Natural killer cell (primary cell): ENCODE data around the gene NAV1. TPM values are rescaled to one million over a fixed set of nuclear protein-coding genes. Genes with fewer than 3 reads are reported as not detected.

ENCODE experiments used
- ATAC-seq, 3 donors: fragments of 150-1000 bp in 2 of 3; fragments of 200-7000 bp in 1 of 3; cut with Tn5 transposase; 1 replicate in 1 of 3; 2 replicates in 2 of 3; pipeline ENCODE4 v1.10.0; 2021; ENCODE audit warnings: mild to moderate bottlenecking in 2 of 3, moderate library complexity in 2 of 3
- DNase-seq, 2 donors: peaks; one replicate each; pipeline versions ENCODE4 v3.0.0 to v3.0.0-alpha.2; 2013 to 2021; ENCODE audit warnings: mixed read lengths in 1 of 2
- H3K27ac ChIP-seq: one replicate; pipeline ENCODE4 v1.5.1; 2013; ENCODE audit warnings: mild to moderate bottlenecking, low read length
- H3K27me3 ChIP-seq: one replicate; pipeline ENCODE4 v1.6.1; 2013; ENCODE audit warnings: low read length; ENCODE audit not compliant: control insufficient read depth, insufficient read depth
- H3K36me3 ChIP-seq: one replicate; pipeline ENCODE4 v1.6.1; 2013; ENCODE audit warnings: low read length; ENCODE audit not compliant: control insufficient read depth, insufficient read depth
- H3K4me1 ChIP-seq: one replicate; pipeline ENCODE4 v1.6.1; 2013; ENCODE audit warnings: low read length; ENCODE audit not compliant: control insufficient read depth, insufficient read depth
- H3K4me3 ChIP-seq: one replicate; pipeline ENCODE4 v1.5.1; 2013; ENCODE audit warnings: low read length
- H3K9me3 ChIP-seq: one replicate; pipeline ENCODE4 v1.6.1; 2013; ENCODE audit warnings: low read length; ENCODE audit not compliant: control insufficient read depth, insufficient read depth
- H3K27ac Mint-ChIP-seq, 2 donors: one replicate each; pipeline ENCODE4 v1.8.0; 2022; ENCODE audit warnings: mild to moderate bottlenecking in 2 of 2, mixed read lengths in 2 of 2, moderate library complexity in 1 of 2
- H3K27me3 Mint-ChIP-seq, 2 donors: one replicate each; pipeline ENCODE4 v1.8.0; 2022; ENCODE audit warnings: low read depth in 2 of 2, mixed read lengths in 2 of 2
- H3K36me3 Mint-ChIP-seq: one replicate; pipeline ENCODE4 v1.8.0; 2022; ENCODE audit warnings: mixed read lengths
- H3K4me1 Mint-ChIP-seq, 2 donors: one replicate each; pipeline ENCODE4 v1.8.0; 2022; ENCODE audit warnings: mixed read lengths in 2 of 2
- H3K4me3 Mint-ChIP-seq: one replicate; pipeline ENCODE4 v1.8.0; 2022; ENCODE audit warnings: mild to moderate bottlenecking, moderate library complexity, mixed read lengths
- H3K9me3 Mint-ChIP-seq, 2 donors: one replicate each; pipeline ENCODE4 v1.8.0; 2022; ENCODE audit warnings: mixed read lengths in 2 of 2
- CTCF ChIP-seq: fragments of 200-600 bp; IDR thresholded peaks from one replicate; pipeline ENCODE4 v1.8.0; 2022; ENCODE audit warnings: antibody characterized with exemption
- WGBS: methylation state at CpG from one replicate; pipeline ENCODE4 v1.1.7; 2013; ENCODE audit warnings: missing lambda C conversion rate; ENCODE audit not compliant: insufficient coverage; 5-methylcytosine and 5-hydroxymethylcytosine counted together
- intact Hi-C: fragments of 100-400 bp; cut with micrococcal nuclease; formaldehyde crosslinking; loops from one replicate; pipeline ENCODE4 v1.14.2; 2022
- total RNA-seq, 4 donors: library from RNA; stranded (reverse); fragments of 120-200 nt in 1 of 4; gene quantifications; one replicate each; pipeline versions ENCODE4 v1.2.3 to v1.2.4, GENCODE V29; 2013 to 2022

NAV1 gene
- total RNA-seq, 3 donors from 2014 or later (not counting 1 experiment from before 2014, with no cell fraction given): 2.5 to 3.9 (median 2.8) TPM

- H3K36me3 Mint-ChIP-seq: no peaks in the 10 kb centered on the region
- DNase-seq (no peak), ATAC-seq (no peak)
- no peak for TF ChIP-seq CTCF
- no peaks in the 10 kb centered on the region for H3K9me3 Mint-ChIP-seq
- no peak overlapping the region for H3K27ac ChIP-seq
- no peak overlapping the region for H3K4me3 Mint-ChIP-seq
- peaks cover 8 to 15% of the 10 kb centered on the region in 2 donors for H3K27me3 Mint-ChIP-seq
- H3K4me1 ChIP-seq: no peaks in the 10 kb centered on the region
- H3K4me1 Mint-ChIP-seq: no peaks in the 10 kb centered on the region
- H3K36me3 ChIP-seq: no peaks in the 10 kb centered on the region
- 55% methylated on average over 8 of the region's 8 CpGs for WGBS
- H3K9me3 ChIP-seq: no peaks in the 10 kb centered on the region
- H3K4me3 ChIP-seq: no peak overlapping the region
- intact Hi-C loops: no loop called here
- H3K27me3 ChIP-seq: no peaks in the 10 kb centered on the region
- no peak overlapping the region for H3K27ac Mint-ChIP-seq
These were observed 14.7 kb downstream of the NAV1 start for GRCh38 chr1:201553496-201554189.

- Histone ChIP-seq H3K4me1 (no peaks in the 10 kb centered on the region), H3K27ac (no peak overlapping the region), H3K9me3 (no peaks in the 10 kb centered on the region), H3K27me3 (no peaks in the 10 kb centered on the region), H3K36me3 (no peaks in the 10 kb centered on the region), H3K4me3 (no peak overlapping the region)
- no peak for TF ChIP-seq CTCF
- no peak overlapping the region for H3K4me3 Mint-ChIP-seq
- no peaks in the 10 kb centered on the region for H3K4me1 Mint-ChIP-seq
- no peak overlapping the region for H3K27ac Mint-ChIP-seq
- peaks cover 8 to 15% of the 10 kb centered on the region in 2 donors for H3K27me3 Mint-ChIP-seq
- 51% methylated on average over 10 of the region's 10 CpGs for WGBS
- no peaks in the 10 kb centered on the region for H3K9me3 Mint-ChIP-seq
- DNase-seq: no peak
- intact Hi-C loops: no loop called here
- no peaks in the 10 kb centered on the region for H3K36me3 Mint-ChIP-seq
- ATAC-seq: no peak
These were observed 15.3 kb downstream of the NAV1 start for GRCh38 chr1:201554190-201554600.

GRCh38 chr1:201554789-201555592 is 16.1 kb downstream of the NAV1 start:
- intact Hi-C loops: loop anchor here (5.0 kb wide), 1 partner anchor 147 kb away; no protein-coding TSS in a partner anchor
- TF ChIP-seq CTCF: no peak
- H3K27ac Mint-ChIP-seq: no peak overlapping the region
- H3K27me3 Mint-ChIP-seq: peaks cover 8 to 15% of the 10 kb centered on the region in 2 donors
- no peaks in the 10 kb centered on the region for H3K36me3 Mint-ChIP-seq
- H3K4me1 ChIP-seq: peaks cover 5% of the 10 kb centered on the region
- H3K4me3 ChIP-seq: no peak overlapping the region
- peaks cover 4 to 5% of the 10 kb centered on the region in 2 donors for H3K4me1 Mint-ChIP-seq
- DNase-seq (no peak), ATAC-seq (no peak)
- H3K9me3 Mint-ChIP-seq: no peaks in the 10 kb centered on the region
- no peaks in the 10 kb centered on the region for H3K9me3 ChIP-seq
- WGBS: 86% methylated on average over 7 of the region's 7 CpGs
- H3K27ac ChIP-seq: no peak overlapping the region
- H3K36me3 ChIP-seq: no peaks in the 10 kb centered on the region
- H3K4me3 Mint-ChIP-seq: no peak overlapping the region
- no peaks in the 10 kb centered on the region for H3K27me3 ChIP-seq
